Colonic mucosa (tissue), 4 donors: Measurements from ENCODE around the gene GSG1L. TPM values are rescaled to one million over a fixed set of nuclear protein-coding genes. Genes with fewer than 3 reads are reported as not detected.

ENCODE experiments used
- DNase-seq: peaks from one replicate; pipeline ENCODE4 v3.0.0-alpha.2; 2020
- H3K27ac ChIP-seq: fragments of 200-600 bp; one replicate; pipeline ENCODE4 v1.8.0; 2021
- H3K27me3 ChIP-seq: fragments of 200-600 bp; one replicate; pipeline ENCODE4 v1.8.0; 2021
- H3K36me3 ChIP-seq: fragments of 200-600 bp; one replicate; pipeline ENCODE4 v1.8.0; 2021
- H3K4me1 ChIP-seq: fragments of 200-600 bp; one replicate; pipeline ENCODE4 v1.8.0; 2021; ENCODE audit warnings: mild to moderate bottlenecking
- H3K4me3 ChIP-seq: fragments of 200-600 bp; one replicate; pipeline ENCODE4 v1.8.0; 2021
- H3K9ac ChIP-seq, 2 donors: one replicate each; pipeline ENCODE4 v1.7.0; 2013; ENCODE audit warnings: control low read depth in 2 of 2, low read depth in 2 of 2, low read length in 2 of 2
- H3K9me3 ChIP-seq: fragments of 200-600 bp; one replicate; pipeline ENCODE4 v1.8.0; 2021
- intact Hi-C: fragments of 100-400 bp; cut with DNase I; formaldehyde crosslinking; loops from one replicate; pipeline ENCODE4 v1.14.1; 2022
- total RNA-seq, 2 donors: library from RNA; stranded (reverse); fragmentation: NEBNext Ultra II Directional in 1 of 2; extraction: Animal tissue kit (Norgen Biotek cat#: 25700) in 1 of 2; gene quantifications; one replicate each; pipeline ENCODE4 v1.2.1, GENCODE V29; 2021
- TF ChIP-seq, protein P1 (sequence below): fragments of 200-600 bp; IDR thresholded peaks from one replicate; pipeline ENCODE4 v1.8.0; 2022; ENCODE audit warnings: antibody characterized with exemption, mild to moderate bottlenecking
- donor health status: healthy.
- donor health status: DM: no; HTN: no; CAD: no.
- donor health status: DM: no; HTN: no; CAD: no.

Gene GSG1L
- total RNA-seq, 2 donors from 2014 or later = 0.13 to 0.15 TPM

DNA sequence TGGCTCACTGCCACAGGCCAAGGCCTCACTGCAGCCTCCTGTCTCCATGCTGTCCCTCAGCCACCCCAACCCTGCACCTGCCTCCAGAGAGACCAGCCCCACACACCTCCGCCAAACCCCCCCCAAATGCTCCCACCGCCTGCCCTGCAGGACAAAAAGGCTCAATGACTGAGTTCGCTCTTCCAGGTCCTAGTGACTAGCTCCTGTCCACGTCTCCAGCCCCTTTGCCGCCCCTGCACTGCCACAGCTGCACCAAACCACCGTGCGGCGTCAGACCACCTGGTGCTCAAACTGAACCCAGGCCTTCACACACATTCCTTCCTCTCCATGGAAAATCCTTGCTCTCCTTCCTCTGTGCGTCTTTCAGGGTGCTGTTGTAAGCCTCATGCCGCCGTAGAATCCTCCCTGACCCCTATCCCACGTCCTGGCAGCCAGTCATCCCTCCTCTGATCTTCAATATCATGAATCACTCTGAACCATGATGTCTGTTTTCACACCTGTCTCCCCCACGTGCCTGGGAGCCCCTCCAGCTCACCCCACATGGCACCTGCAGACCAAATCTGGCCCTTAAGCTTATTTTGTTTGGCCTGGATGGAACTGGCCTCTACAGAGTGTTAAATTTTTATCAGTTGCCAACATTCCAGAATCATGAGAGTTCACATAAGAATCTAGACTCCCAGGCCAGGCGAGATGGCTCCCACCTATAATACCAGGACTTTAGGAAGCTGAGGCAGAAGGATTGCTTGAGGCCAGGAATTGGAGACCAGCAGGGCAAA is 4.3 kb upstream of the GSG1L start:
- Histone ChIP-seq H3K4me3 (no peak overlapping the region), H3K36me3 (no peaks in the 10 kb centered on the region), H3K27ac (no peak overlapping the region), H3K4me1 (no peaks in the 10 kb centered on the region), H3K9ac (no peak overlapping the region), H3K27me3 (peaks cover 12% of the 10 kb centered on the region), H3K9me3 (no peaks in the 10 kb centered on the region)
- intact Hi-C loops = no loop called here
- DNase-seq = no peak
- TF ChIP-seq, protein P1, sequence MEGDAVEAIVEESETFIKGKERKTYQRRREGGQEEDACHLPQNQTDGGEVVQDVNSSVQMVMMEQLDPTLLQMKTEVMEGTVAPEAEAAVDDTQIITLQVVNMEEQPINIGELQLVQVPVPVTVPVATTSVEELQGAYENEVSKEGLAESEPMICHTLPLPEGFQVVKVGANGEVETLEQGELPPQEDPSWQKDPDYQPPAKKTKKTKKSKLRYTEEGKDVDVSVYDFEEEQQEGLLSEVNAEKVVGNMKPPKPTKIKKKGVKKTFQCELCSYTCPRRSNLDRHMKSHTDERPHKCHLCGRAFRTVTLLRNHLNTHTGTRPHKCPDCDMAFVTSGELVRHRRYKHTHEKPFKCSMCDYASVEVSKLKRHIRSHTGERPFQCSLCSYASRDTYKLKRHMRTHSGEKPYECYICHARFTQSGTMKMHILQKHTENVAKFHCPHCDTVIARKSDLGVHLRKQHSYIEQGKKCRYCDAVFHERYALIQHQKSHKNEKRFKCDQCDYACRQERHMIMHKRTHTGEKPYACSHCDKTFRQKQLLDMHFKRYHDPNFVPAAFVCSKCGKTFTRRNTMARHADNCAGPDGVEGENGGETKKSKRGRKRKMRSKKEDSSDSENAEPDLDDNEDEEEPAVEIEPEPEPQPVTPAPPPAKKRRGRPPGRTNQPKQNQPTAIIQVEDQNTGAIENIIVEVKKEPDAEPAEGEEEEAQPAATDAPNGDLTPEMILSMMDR = no peak

DNA sequence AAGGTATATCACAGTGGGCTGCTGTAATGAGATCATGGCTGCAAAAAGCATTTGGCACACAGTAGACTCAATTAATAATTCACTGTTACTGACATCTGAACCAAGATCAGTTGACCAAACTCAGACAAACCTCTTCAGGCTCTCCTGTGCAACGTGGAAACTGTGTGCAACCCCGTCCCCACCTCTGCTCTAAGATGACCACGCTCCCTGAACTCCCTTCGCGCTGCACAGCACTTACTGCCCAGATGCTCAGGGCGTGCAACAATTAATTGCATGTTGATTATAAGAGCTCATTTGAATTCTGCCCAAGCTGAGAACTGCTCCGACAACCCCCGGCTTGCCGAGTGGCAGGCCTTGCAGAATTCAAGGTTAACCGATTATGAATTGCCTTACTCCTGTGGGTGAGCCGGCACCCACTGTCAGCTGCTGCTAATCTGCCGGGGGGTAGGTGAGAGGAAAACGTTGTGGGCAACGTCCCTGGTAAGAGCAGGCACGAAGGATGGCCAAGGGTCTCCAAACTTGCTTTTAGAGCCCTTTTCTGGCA is 1.3 kb upstream of the GSG1L start:
- TF ChIP-seq, protein P1 = no peak
- Histone ChIP-seq H3K9me3 (no peaks in the 10 kb centered on the region), H3K9ac (no peak overlapping the region), H3K4me1 (no peaks in the 10 kb centered on the region), H3K36me3 (no peaks in the 10 kb centered on the region), H3K27ac (no peak overlapping the region), H3K4me3 (no peak overlapping the region), H3K27me3 (peaks cover 26% of the 10 kb centered on the region)
- DNase-seq = no peak
- intact Hi-C loops = no loop called here

DNA sequence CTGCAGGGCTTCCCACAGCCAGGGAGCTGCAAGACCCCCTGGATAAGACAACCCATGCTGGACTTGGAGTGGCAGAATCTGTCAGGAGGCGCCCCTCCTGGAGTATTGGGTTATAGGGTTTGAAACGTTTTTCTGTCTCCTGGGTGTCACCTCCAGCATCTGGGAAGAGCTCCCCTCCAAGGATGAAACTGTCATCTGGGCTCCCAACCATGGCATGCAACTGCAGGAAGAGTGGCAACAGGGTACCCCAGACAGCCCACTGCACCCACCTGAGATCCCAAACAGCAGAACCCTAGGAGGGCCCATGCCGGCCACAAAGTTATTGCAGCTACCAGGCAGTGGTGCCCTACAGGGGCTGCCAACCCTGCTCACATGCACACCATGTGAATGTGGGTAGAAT is 636 bp upstream of the GSG1L start:
- no peak overlapping the region for H3K27ac ChIP-seq
- no peak for DNase-seq
- H3K36me3 ChIP-seq = no peaks in the 10 kb centered on the region
- no peaks in the 10 kb centered on the region for H3K9me3 ChIP-seq
- H3K27me3 ChIP-seq = peaks cover 26% of the 10 kb centered on the region
- H3K4me3 ChIP-seq = no peak overlapping the region
- intact Hi-C loops = no loop called here
- TF ChIP-seq, protein P1 = no peak
- no peak overlapping the region for H3K9ac ChIP-seq
- H3K4me1 ChIP-seq = no peaks in the 10 kb centered on the region

DNA sequence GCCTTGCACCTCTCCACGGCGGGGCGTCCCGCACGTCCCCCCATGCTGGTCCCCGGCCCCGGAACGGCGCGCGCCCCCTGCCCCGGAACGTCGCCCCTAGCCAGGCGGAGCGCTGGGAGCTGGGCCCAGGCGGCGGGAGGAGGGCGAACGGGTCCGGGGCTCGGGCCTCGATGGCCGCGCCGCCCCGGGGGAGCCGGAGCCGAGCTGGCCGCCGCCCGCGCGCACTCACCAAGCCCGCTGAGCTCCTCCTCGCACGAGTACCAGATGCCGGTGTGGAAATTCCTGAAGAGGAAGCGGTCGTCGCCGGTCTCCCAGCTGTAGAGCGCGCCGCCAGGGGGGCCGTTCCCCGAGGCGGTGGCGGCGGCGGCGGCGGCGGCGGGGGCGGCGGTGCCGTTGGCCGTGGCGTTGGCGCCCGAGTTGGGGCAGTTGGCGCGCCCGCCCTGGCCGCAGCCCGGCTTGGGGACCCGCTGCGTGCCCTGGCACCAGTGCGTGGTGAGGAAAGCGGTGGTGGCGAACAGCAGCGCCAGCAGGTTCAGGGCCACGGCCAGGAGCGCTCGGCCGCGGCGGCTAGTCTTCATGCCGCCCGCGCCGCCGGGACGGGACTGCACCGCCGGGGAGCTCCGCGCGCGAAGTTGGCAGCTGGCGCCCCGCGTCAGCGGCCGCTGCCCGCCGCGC is 530 bp downstream of the GSG1L start:
- Histone ChIP-seq H3K4me1 (no peaks in the 10 kb centered on the region), H3K9me3 (no peaks in the 10 kb centered on the region), H3K27ac (no peak overlapping the region), H3K4me3 (peak overlapping the region; percentile 7), H3K36me3 (no peaks in the 10 kb centered on the region), H3K9ac (no peak overlapping the region), H3K27me3 (peaks cover 26% of the 10 kb centered on the region)
- no peak for DNase-seq
- intact Hi-C loops = no loop called here
- TF ChIP-seq, protein P1 = no peak

DNA sequence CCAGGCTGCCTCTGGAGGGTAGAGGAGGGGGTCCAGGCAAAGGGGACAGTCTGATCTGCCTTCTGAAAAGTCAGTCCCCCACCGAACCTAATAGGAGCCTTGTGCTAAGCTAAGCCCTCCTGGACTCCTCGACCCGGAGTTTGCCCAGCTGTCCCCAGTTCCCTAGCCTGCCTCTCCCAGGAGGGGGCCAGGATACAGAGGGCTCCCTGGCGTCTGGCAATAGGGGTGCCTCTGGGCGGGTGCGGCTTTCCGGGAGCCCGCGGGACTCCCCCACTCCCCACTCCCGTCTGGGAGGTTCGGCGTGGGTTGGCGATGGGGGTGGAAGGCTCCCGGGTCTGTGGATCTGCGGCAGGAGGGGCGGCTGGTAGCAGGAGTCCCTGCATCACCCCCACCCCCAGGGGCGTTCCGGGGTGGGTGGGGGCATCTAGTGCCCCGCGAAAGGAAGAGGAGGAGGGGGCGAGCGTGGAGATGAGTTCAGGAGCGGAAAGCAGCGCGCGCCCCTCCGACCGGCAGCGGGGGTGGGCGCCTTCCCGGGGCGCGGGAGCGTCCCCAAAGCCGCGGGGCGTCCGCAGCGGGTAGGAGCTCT is 1.2 kb downstream of the GSG1L start:
- intact Hi-C loops = no loop called here
- TF ChIP-seq, protein P1 = no peak
- no peak overlapping the region for H3K9ac ChIP-seq
- peaks cover 26% of the 10 kb centered on the region for H3K27me3 ChIP-seq
- no peak for DNase-seq
- no peak overlapping the region for H3K27ac ChIP-seq
- peak overlapping the region; percentile 7 for H3K4me3 ChIP-seq
- no peaks in the 10 kb centered on the region for H3K4me1 ChIP-seq
- H3K36me3 ChIP-seq = no peaks in the 10 kb centered on the region
- H3K9me3 ChIP-seq = no peaks in the 10 kb centered on the region
